HepG2 (cell line): Measurements from ENCODE around the gene HEPN1. TPM values are rescaled to one million over a fixed set of nuclear protein-coding genes. Genes with fewer than 3 reads are reported as not detected.

Source experiments
- ATF4 ChIP-seq, 2 experiments: fragments of 450-650 bp in 1 of 2; sonication (generic) in 1 of 2; formaldehyde crosslinking; IDR thresholded peaks; 2 replicates each; pipeline versions ENCODE4 v1.5.0 to v1.8.0; 2020 to 2022; ENCODE audit warnings: mild to moderate bottlenecking in 1 of 2, missing genetic modification reagents in 1 of 2
- CREB1 ChIP-seq, 2 experiments: fragments of 450-650 bp in 1 of 2; IDR thresholded peaks; 2 replicates each; pipeline ENCODE4 v1.6.1; 2016 to 2017; ENCODE audit warnings: control low read depth in 1 of 2, mild to moderate bottlenecking in 1 of 2, missing compliant biosample characterization in 1 of 2, missing genetic modification characterization in 1 of 2
- ELF4 ChIP-seq: sonication (generic); formaldehyde crosslinking; IDR thresholded peaks from 2 replicates; pipeline ENCODE4 v1.5.0; 2020; ENCODE audit warnings: missing genetic modification reagents, mild to moderate bottlenecking, moderate library complexity, borderline replicate concordance
- ESRRA ChIP-seq: sonication (generic); formaldehyde crosslinking; IDR thresholded peaks from 2 replicates; pipeline ENCODE4 v1.5.1; 2020; ENCODE audit warnings: mild to moderate bottlenecking, low read depth, missing genetic modification reagents
- FOXJ3 ChIP-seq: sonication (generic); formaldehyde crosslinking; IDR thresholded peaks from 2 replicates; pipeline ENCODE4 v1.4.0; 2020; ENCODE audit warnings: missing genetic modification reagents, mild to moderate bottlenecking, borderline replicate concordance
- HIC2 ChIP-seq: sonication (generic); formaldehyde crosslinking; IDR thresholded peaks from 2 replicates; pipeline ENCODE4 v1.9.0; 2022; ENCODE audit warnings: low read depth, missing genetic modification reagents
- HMGXB4 ChIP-seq, 2 experiments: sonication (generic) in 1 of 2; formaldehyde crosslinking in 1 of 2; IDR thresholded peaks; 2 replicates each; pipeline versions ENCODE4 v1.4.0 to v1.6.1; 2018 to 2020; ENCODE audit warnings: missing genetic modification reagents in 2 of 2, borderline replicate concordance in 1 of 2, low read depth in 1 of 2, mild to moderate bottlenecking in 1 of 2, missing biosample characterization in 1 of 2
- MIER2 ChIP-seq: IDR thresholded peaks from 2 replicates; pipeline ENCODE4 v1.6.1; 2016; ENCODE audit warnings: missing biosample characterization, missing genetic modification reagents
- POLR2AphosphoS5 ChIP-seq: IDR thresholded peaks from 2 replicates; pipeline ENCODE4 v1.6.1; 2012; ENCODE audit warnings: low read depth, low read length
- RERE ChIP-seq: IDR thresholded peaks from 2 replicates; pipeline ENCODE4 v1.6.1; 2016; ENCODE audit warnings: low read depth, missing genetic modification reagents, missing compliant biosample characterization
- TAF1 ChIP-seq: sonication (generic); formaldehyde crosslinking; IDR thresholded peaks from 2 replicates; pipeline ENCODE4 v1.4.0; 2020; ENCODE audit warnings: missing genetic modification reagents
- TARDBP ChIP-seq: sonication (generic); formaldehyde crosslinking; IDR thresholded peaks from 2 replicates; pipeline ENCODE4 v1.8.0; 2022; ENCODE audit warnings: mild to moderate bottlenecking, missing genetic modification reagents
- TFDP2 ChIP-seq: sonication (generic); formaldehyde crosslinking; IDR thresholded peaks from 2 replicates; pipeline ENCODE4 v1.4.0; 2020; ENCODE audit warnings: missing genetic modification reagents
- TMF1 ChIP-seq: sonication (generic); formaldehyde crosslinking; IDR thresholded peaks from 2 replicates; pipeline ENCODE4 v1.8.1; 2022; ENCODE audit warnings: low read depth, missing genetic modification reagents
- TOE1 ChIP-seq: sonication (generic); formaldehyde crosslinking; IDR thresholded peaks from 2 replicates; pipeline ENCODE4 v1.4.0; 2020; ENCODE audit warnings: mild to moderate bottlenecking, missing genetic modification reagents
- ZMAT3 ChIP-seq: sonication (generic); formaldehyde crosslinking; conservative IDR thresholded peaks from 2 replicates; pipeline ENCODE4 v1.7.0; 2021; ENCODE audit warnings: missing genetic modification reagents
- polyA plus RNA-seq, 8 experiments: library from polyadenylated mRNA; depleted of rRNA in 3 of 8; stranded (reverse) in 7 of 8; unstranded in 1 of 8; fragments of >200 nt; fragmentation: Illumina TruSeq in 4 of 8; extraction: Trizol in 4 of 8; gene quantifications; 2 replicates each; pipeline versions ENCODE4 v1.2.1 to v1.2.3, GENCODE V29; 2011 to 2016; ENCODE audit warnings: low read depth in 4 of 8, missing spikeins in 1 of 8, mixed read lengths in 1 of 8; ENCODE audit not compliant: insufficient read depth in 1 of 8
- total RNA-seq, 5 experiments: library from RNA; depleted of rRNA; stranded (reverse); fragments of >200 nt; fragmentation: Illumina TruSeq; extraction: Trizol; gene quantifications; 2 replicates each; pipeline ENCODE4 v1.2.3, GENCODE V29; 2016; ENCODE audit warnings: low read depth in 1 of 5

Gene HEPN1
- total and polyA plus RNA-seq, 2 of the 13 experiments (the other 11 are each of a cell fraction or from before 2014, with no cell fraction given), result not detected

- TF ChIP-seq ZMAT3 (CRISPR knock-in tag) (0 out of 2 replicates have a peak, but pooled peaks have one; percentile 41), RERE (CRISPR knock-in tag) (no peak), MIER2 (no peak), TARDBP (CRISPR knock-in tag) (no peak), ELF4 (no peak), ATF4 (CRISPR knock-in tag; IDR thresholded peaks at IDR 0.05) (no peak), TOE1 (CRISPR knock-in tag) (no peak), HMGXB4 (CRISPR knock-in tag; IDR thresholded peaks at IDR 0.05; ENCODE audit: borderline replicate concordance in 1 of 2, low read depth in 1 of 2) (peak in 1 of 2 experiments; percentile 28; a peak in 3 of 4 replicates), ESRRA (CRISPR knock-in tag) (no peak), FOXJ3 (CRISPR knock-in tag) (no peak), POLR2AphosphoS5 (peak; percentile 67), TFDP2 (0 out of 2 replicates have a peak, but pooled peaks have one; percentile 21), CREB1 (IDR thresholded peaks at IDR 0.05) (no peak), CREB1 (CRISPR knock-in tag; IDR thresholded peaks at IDR 0.05) (no peak), TMF1 (no peak), HIC2 (peak; percentile 39; the same call in 1 of the 2 replicates), TAF1 (CRISPR knock-in tag) (peak; percentile 68)
Measured at GRCh38 chr11:124935548-124936514, 16.8 kb downstream of the HEPN1 start, which contains the start of gene HEPACAM (continued).
